ENCODE data around the gene RPS18. TPM values are rescaled to one million over a fixed set of nuclear protein-coding genes. Genes with fewer than 3 reads are reported as not detected.

Gene RPS18
- total RNA-seq, 1 donor from 2014 or later, result 3,043 TPM

DNA sequence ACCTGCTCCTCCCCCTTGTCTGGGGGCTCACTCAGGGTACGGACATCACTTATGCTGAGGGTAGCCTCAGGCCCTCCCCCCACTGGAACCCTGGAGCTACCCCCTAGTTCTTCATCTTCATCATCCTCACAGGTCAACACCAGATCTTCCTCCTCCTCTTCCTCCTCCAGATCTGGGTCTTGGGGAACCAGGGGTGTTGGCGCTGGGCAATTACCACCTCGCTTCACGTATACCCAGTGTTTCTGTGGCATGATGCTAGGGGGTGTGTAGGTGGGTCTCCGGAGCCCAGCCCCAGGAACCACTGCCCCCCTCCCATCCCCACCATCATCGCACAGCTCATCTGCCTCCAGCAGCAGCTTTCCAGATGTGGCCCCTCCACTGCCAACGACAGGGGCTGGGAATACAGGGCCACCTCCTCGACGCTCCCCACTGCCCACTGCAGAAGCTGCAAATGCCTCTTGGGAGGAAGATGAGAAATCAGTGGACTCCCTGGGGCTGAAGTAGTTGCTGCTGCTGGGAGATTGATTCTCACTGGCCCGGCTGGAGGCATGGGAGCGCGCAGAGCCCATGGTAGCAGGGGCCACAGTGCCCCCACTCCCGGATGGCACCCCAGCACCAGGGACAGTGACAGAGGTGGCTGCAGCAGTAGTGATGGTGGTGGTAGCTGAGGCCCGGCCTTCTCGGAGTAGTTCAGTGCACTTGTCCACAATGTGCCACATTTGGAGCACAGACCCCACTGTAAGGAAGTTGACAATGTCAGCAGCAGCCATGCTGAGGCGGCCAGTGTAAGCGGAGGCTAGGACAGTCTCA lies 44.1 kb downstream of the RPS18 start:
- Mint-ChIP-seq H3K27ac (peak overlapping the region; percentile 93), H3K4me3 (peak overlapping the region; percentile 100), H3K9me3 (no peaks in the 10 kb centered on the region), H3K4me1 (ENCODE audit: unreplicated experiment) (peaks cover 53% of the 10 kb centered on the region), H3K27me3 (peaks cover 5% of the 10 kb centered on the region), H3K36me3 (peaks cover 9% of the 10 kb centered on the region)
- no peak for DNase-seq (ENCODE audit: extremely low spot score, unreplicated experiment)
- TF ChIP-seq, protein P1, sequence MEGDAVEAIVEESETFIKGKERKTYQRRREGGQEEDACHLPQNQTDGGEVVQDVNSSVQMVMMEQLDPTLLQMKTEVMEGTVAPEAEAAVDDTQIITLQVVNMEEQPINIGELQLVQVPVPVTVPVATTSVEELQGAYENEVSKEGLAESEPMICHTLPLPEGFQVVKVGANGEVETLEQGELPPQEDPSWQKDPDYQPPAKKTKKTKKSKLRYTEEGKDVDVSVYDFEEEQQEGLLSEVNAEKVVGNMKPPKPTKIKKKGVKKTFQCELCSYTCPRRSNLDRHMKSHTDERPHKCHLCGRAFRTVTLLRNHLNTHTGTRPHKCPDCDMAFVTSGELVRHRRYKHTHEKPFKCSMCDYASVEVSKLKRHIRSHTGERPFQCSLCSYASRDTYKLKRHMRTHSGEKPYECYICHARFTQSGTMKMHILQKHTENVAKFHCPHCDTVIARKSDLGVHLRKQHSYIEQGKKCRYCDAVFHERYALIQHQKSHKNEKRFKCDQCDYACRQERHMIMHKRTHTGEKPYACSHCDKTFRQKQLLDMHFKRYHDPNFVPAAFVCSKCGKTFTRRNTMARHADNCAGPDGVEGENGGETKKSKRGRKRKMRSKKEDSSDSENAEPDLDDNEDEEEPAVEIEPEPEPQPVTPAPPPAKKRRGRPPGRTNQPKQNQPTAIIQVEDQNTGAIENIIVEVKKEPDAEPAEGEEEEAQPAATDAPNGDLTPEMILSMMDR (conservative IDR thresholded peaks at IDR 0.05), result no peak

DNA sequence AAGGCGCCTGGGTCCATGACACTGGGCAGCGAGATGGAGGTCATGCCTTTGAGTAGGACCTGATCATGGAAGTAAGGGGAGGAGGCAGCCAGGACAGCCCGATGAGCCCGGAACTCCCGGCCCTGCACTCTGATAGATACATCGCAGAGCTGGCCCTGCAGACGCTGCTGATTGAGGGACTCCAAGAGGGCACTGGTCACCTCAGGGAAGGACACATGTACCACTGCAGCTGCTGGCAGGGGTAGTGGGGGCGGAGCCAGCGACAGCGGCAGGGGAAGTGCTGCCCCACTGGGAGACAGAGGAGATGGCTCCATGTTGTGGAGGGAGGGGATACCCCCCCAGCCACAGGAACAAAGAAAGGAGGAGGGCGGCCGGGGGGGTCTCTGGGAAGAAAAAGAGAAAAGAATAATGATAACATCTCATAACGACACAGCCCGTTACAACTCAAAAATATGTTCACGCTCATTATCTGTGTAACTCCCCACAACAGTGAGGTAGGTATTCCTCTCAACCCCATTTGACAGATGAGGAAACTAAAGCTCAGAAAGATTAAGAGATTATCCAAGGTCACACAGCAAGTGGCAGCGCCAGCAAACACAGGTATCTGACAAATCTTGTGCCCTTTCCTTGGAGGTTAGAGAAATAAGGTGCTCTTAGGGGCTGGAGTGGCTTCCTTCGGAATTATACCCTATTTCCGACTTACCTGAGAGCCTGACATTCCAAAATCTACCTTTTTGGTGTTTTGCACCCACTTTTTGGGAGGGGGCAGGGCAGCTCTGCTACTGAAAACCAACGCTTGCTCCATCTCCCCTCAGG lies 44.9 kb downstream of the RPS18 start:
- no peak for DNase-seq (ENCODE audit: extremely low spot score, unreplicated experiment)
- peak overlapping the region; percentile 71 for H3K27ac Mint-ChIP-seq
- peak overlapping the region; percentile 100 for H3K4me3 Mint-ChIP-seq
- peaks cover 57% of the 10 kb centered on the region for H3K4me1 Mint-ChIP-seq (ENCODE audit: unreplicated experiment)
- TF ChIP-seq, protein P1 (conservative IDR thresholded peaks at IDR 0.05), result no peak
- H3K9me3 Mint-ChIP-seq, result no peaks in the 10 kb centered on the region
- H3K27me3 Mint-ChIP-seq, result peaks cover 5% of the 10 kb centered on the region
- peaks cover 9% of the 10 kb centered on the region for H3K36me3 Mint-ChIP-seq

DNA sequence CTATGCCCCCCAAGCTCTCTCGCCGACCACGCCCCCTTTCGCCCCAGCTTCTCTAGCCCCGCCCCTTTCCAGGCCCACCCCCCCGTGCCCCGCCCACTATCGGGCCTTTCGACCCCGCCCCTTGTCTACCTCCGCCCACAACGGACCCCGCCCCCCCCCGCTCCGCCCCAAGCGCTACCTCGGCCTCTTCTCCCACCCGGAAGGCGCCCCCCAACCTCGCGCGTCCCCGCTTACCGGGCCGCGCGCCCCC lies 45.5 kb downstream of the RPS18 start:
- TF ChIP-seq, protein P1 (conservative IDR thresholded peaks at IDR 0.05), result no peak
- peak overlapping the region; percentile 100 for H3K27ac Mint-ChIP-seq
- peak overlapping the region; percentile 100 for H3K4me3 Mint-ChIP-seq
- H3K9me3 Mint-ChIP-seq, result no peaks in the 10 kb centered on the region
- H3K4me1 Mint-ChIP-seq (ENCODE audit: unreplicated experiment), result peaks cover 53% of the 10 kb centered on the region
- no peak for DNase-seq (ENCODE audit: extremely low spot score, unreplicated experiment)
- H3K27me3 Mint-ChIP-seq, result peaks cover 4% of the 10 kb centered on the region
- peaks cover 9% of the 10 kb centered on the region for H3K36me3 Mint-ChIP-seq

DNA sequence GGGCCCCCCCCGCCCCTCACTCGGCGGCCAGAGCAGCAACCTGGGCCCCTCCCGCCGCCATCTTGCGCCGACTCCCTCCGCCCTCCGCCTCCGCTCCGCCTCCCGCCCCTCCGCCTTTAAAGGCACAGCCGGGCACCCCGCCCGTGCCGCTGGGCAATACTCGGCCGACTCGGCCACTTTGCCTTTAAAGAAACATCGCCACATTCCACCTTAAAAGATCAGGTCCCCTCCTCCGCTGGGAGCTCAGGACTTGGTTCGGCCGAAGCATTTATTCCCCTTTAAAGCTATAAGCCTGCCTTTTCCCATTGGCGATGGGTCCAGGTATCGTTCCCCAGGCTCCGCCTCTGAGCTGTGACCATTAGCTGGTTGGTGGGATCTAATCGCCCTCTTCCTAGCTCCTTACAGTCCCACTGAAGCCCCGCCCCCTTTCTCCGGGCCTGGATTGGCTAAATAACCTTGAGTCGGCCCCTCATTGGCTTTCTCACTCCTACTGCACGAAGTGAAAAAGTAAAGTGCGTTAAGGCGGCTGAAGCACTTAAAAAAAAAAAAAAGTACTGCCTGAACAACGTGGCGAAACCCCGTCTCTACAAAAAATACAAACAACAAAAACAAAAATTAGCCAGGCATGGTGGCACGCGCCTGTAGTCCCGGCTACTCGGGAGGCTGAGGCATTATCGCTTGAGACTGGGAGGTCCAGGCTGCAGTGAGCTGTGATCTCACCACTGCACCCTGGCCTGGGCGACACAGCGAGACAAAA lies 46.0 kb downstream of the RPS18 start, which contains the start of gene ZBTB22:
Gene ZBTB22, minus strand, starts transcription at position 76 of the 757 bp plus-strand sequence. CDS start 828 bp downstream, outside the sequence.
- peak; percentile 96 for DNase-seq (ENCODE audit: extremely low spot score, unreplicated experiment)
- Mint-ChIP-seq H3K4me1 (ENCODE audit: unreplicated experiment) (peaks cover 52% of the 10 kb centered on the region), H3K27ac (peak within 1 kb of the TSS; percentile 100), H3K4me3 (peak within 1 kb of the TSS; percentile 100), H3K27me3 (no peaks in the 10 kb centered on the region), H3K9me3 (no peaks in the 10 kb centered on the region), H3K36me3 (peaks cover 12% of the 10 kb centered on the region)
- TF ChIP-seq, protein P1 (conservative IDR thresholded peaks at IDR 0.05), result no peak

DNA sequence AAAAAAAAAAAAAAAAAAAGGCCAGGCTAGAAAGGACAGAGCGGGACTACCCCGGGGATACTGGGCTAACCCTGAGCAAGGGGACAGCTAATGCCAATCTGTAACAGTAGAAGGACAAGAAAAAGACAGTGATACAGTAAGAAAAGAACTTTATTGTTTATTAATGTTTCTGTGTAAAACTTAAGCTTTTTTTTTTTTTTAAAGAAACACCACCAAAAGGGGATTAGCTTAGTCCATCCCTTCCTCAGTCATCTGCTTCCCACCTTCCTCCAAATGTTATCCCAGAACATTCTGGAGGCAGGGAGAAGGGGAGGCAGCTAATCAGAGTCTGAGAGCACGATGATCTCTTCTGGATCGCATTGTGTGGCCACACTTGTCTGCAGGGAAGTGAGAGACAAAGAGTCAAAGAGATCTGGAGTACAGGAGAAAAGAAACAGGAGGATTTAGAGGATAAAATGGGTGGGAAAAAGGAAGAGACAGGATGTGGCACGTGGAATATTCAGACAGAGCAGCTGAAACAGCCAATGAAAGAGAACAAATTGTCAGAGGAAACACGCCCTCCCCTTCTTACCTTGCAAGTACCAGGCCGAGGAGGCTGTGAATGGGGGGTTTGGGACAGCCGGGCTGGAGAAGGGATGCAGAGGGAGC lies 46.7 kb downstream of the RPS18 start:
- H3K9me3 Mint-ChIP-seq, result no peaks in the 10 kb centered on the region
- no peaks in the 10 kb centered on the region for H3K27me3 Mint-ChIP-seq
- peaks cover 59% of the 10 kb centered on the region for H3K4me1 Mint-ChIP-seq (ENCODE audit: unreplicated experiment)
- peaks cover 14% of the 10 kb centered on the region for H3K36me3 Mint-ChIP-seq
- peak overlapping the region; percentile 100 for H3K27ac Mint-ChIP-seq
- DNase-seq (ENCODE audit: extremely low spot score, unreplicated experiment), result no peak
- H3K4me3 Mint-ChIP-seq, result peak overlapping the region; percentile 100
- TF ChIP-seq, protein P1 (conservative IDR thresholded peaks at IDR 0.05), result no peak

Measured in type B pancreatic cell (in vitro differentiated cells).